ENCODE results near the gene SETD6. TPM values are rescaled to one million over a fixed set of nuclear protein-coding genes. Genes with fewer than 3 reads are reported as not detected.

Gene SETD6
- total and polyA plus RNA-seq, 9 of the 15 experiments (the other 6 are each of a cell fraction or from before 2014, with no cell fraction given), result 9.2 to 40.9 (median 19.8) TPM

DNA sequence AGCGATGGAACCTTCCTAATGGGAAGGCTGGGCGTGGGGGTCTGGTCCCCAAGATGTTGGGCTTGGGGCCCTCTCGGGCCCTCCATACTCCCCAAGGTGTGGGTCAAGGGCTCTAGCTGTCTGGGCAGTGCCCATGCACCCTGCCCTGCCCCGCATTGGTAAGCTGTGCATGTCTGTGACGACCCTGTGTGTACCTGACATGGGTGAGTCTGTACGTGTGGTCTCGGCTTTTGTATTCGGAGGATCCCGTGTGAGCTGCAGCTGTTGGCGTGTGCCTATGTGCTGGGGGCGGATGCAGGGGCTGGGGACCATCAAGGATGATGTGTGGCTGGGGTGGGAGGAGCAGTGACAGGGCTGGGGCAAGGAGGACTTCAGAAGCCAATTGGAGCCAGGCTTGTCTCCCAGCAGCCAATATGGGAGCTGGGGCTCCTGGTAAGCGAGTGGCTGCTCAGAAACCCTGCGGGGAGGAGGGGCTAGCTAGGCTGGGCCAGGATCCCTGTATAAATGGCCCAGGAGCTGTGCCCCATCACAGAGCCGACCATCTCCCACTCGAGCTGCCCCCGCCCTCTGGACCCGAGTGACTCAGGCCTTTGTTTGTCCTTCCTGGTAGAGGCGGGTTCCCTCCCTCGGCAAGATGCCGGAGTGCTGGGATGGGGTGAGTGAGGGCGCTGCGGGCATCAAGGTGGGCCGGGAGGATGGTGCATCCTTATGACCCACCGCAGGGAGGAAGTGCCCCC is 15.5 kb upstream of the SETD6 start, which contains the start of gene NDRG4:
Gene NDRG4 (plus strand): TSS at position 529 of the 737 bp plus-strand sequence. CDS start 106 bp downstream, at position 635.
- DNase-seq (ENCODE audit: extremely low read depth in 1 of 4, low spot score in 3 of 4) (peak; percentile 40 to 76 (median 58)), FAIRE-seq (peak; percentile 89), ATAC-seq (peak; percentile 84)
- peaks cover 3 to 55% of the 10 kb centered on the region in 2 experiments; a peak in 3 of 5 replicates for H3K4me1 ChIP-seq (replicated peaks in 1 of 2; ENCODE audit: control insufficient read depth in 2 of 2, insufficient read depth in 2 of 2, low read length in 2 of 2)
- in situ Hi-C loops (cut with MboI) (loop anchor here (5.0 kb wide), 1 partner anchor 253 kb away; no protein-coding TSS in a partner anchor), intact Hi-C loops (cut with micrococcal nuclease) (loop anchor here (5.0 kb wide), 2 partner anchors 163 to 258 kb away; no protein-coding TSS in a partner anchor)
- no peaks in the 10 kb centered on the region for H3K36me3 ChIP-seq (ENCODE audit: control insufficient read depth, insufficient read depth, low read length)
- H3K9ac ChIP-seq (ENCODE audit: insufficient read depth in 1 of 2, low read depth in 2 of 2, low read length in 2 of 2), result peak within 1 kb of the TSS in 1 of 2 experiments; percentile 23; a peak in 1 of 4 replicates
- H3K9me1 ChIP-seq (ENCODE audit: control insufficient read depth, insufficient read depth, low read length), result no peaks in the 10 kb centered on the region
- POLR2A ChIA-PET, result interaction anchor here (0.6 kb wide), 2 partner anchors 120 to 126 kb away, joined by 3 to 4 read pairs; no protein-coding TSS in a partner anchor
- no peaks in the 10 kb centered on the region for H3K79me2 ChIP-seq (ENCODE audit: control insufficient read depth, insufficient read depth, low read length)
- H3K27me3 ChIP-seq (ENCODE audit: control insufficient read depth in 2 of 2, insufficient read depth in 2 of 2, low read length in 2 of 2), result no peaks in the 10 kb centered on the region
- H3K4me2 ChIP-seq (ENCODE audit: insufficient read depth, low read length), result peak within 1 kb of the TSS; percentile 56; the same call in 1 of the 2 replicates
- peaks cover 20% of the 10 kb centered on the region; the same call in 1 of the 2 replicates for H4K20me1 ChIP-seq (replicated peaks; ENCODE audit: control insufficient read depth, insufficient read depth, low read length)
- H2AFZ ChIP-seq (ENCODE audit: low read depth, low read length), result peak within 1 kb of the TSS; percentile 60; the same call in 1 of the 2 replicates
- no peak within 1 kb of the TSS for H3K4me3 ChIP-seq
- CTCF ChIA-PET (ENCODE audit: low intra/inter-chr PET ratio), result no interaction called here
- no TSS peak for BruUV-seq (replicated peaks)
- no peaks in the 10 kb centered on the region for H3K9me3 ChIP-seq (replicated peaks; ENCODE audit: control insufficient read depth, insufficient read depth, low read depth, low read length)
- H3K27ac ChIP-seq (ENCODE audit: extremely low read depth, low read depth, low read length), result no peak within 1 kb of the TSS
- WGBS (ENCODE audit: insufficient coverage, low coverage, missing lambda C conversion rate), result 21% methylated on average over 17 of the region's 24 CpGs
- TF ChIP-seq, protein P1, sequence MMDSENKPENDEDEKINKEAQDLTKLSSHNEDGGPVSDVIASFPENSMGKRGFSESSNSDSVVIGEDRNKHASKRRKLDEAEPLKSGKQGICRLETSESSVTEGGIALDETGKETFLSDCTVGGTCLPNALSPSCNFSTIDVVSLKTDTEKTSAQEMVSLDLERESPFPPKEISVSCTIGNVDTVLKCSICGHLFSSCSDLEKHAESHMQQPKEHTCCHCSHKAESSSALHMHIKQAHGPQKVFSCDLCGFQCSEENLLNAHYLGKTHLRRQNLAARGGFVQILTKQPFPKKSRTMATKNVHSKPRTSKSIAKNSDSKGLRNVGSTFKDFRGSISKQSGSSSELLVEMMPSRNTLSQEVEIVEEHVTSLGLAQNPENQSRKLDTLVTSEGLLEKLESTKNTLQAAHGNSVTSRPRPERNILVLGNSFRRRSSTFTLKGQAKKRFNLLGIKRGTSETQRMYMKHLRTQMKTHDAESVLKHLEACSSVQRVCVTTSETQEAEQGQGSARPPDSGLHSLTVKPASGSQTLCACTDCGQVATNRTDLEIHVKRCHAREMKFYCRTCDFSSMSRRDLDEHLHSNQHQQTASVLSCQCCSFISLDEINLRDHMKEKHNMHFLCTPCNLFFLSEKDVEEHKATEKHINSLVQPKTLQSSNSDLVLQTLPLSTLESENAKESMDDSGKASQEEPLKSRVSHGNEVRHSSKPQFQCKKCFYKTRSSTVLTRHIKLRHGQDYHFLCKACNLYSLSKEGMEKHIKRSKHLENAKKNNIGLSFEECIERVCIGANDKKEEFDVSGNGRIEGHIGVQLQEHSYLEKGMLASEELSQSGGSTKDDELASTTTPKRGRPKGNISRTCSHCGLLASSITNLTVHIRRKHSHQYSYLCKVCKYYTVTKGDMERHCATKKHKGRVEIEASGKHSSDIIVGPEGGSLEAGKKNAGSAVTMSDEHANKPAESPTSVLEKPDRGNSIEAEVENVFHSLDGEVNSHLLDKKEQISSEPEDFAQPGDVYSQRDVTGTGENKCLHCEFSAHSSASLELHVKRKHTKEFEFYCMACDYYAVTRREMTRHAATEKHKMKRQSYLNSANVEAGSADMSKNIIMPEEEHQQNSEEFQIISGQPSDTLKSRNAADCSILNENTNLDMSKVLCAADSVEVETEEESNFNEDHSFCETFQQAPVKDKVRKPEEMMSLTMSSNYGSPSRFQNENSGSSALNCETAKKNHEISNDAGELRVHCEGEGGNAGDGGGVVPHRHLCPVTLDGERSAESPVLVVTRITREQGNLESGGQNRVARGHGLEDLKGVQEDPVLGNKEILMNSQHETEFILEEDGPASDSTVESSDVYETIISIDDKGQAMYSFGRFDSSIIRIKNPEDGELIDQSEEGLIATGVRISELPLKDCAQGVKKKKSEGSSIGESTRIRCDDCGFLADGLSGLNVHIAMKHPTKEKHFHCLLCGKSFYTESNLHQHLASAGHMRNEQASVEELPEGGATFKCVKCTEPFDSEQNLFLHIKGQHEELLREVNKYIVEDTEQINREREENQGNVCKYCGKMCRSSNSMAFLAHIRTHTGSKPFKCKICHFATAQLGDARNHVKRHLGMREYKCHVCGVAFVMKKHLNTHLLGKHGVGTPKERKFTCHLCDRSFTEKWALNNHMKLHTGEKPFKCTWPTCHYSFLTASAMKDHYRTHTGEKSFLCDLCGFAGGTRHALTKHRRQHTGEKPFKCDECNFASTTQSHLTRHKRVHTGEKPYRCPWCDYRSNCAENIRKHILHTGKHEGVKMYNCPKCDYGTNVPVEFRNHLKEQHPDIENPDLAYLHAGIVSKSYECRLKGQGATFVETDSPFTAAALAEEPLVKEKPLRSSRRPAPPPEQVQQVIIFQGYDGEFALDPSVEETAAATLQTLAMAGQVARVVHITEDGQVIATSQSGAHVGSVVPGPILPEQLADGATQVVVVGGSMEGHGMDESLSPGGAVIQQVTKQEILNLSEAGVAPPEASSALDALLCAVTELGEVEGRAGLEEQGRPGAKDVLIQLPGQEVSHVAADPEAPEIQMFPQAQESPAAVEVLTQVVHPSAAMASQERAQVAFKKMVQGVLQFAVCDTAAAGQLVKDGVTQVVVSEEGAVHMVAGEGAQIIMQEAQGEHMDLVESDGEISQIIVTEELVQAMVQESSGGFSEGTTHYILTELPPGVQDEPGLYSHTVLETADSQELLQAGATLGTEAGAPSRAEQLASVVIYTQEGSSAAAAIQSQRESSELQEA (IDR thresholded peaks at IDR 0.05; ENCODE audit: low read depth), result no peak
- no peak for TF ChIP-seq LCOR (CRISPR knock-in tag; IDR thresholded peaks at IDR 0.05)
- TF ChIP-seq, protein P2, sequence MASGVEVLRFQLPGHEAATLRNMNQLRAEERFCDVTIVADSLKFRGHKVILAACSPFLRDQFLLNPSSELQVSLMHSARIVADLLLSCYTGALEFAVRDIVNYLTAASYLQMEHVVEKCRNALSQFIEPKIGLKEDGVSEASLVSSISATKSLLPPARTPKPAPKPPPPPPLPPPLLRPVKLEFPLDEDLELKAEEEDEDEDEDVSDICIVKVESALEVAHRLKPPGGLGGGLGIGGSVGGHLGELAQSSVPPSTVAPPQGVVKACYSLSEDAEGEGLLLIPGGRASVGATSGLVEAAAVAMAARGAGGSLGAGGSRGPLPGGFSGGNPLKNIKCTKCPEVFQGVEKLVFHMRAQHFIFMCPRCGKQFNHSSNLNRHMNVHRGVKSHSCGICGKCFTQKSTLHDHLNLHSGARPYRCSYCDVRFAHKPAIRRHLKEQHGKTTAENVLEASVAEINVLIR (CRISPR knock-in tag; IDR thresholded peaks at IDR 0.05), result no peak
- TF ChIP-seq ZNF76 (CRISPR knock-in tag; IDR thresholded peaks at IDR 0.05; ENCODE audit: borderline replicate concordance), result no peak
- TF ChIP-seq, protein P3, sequence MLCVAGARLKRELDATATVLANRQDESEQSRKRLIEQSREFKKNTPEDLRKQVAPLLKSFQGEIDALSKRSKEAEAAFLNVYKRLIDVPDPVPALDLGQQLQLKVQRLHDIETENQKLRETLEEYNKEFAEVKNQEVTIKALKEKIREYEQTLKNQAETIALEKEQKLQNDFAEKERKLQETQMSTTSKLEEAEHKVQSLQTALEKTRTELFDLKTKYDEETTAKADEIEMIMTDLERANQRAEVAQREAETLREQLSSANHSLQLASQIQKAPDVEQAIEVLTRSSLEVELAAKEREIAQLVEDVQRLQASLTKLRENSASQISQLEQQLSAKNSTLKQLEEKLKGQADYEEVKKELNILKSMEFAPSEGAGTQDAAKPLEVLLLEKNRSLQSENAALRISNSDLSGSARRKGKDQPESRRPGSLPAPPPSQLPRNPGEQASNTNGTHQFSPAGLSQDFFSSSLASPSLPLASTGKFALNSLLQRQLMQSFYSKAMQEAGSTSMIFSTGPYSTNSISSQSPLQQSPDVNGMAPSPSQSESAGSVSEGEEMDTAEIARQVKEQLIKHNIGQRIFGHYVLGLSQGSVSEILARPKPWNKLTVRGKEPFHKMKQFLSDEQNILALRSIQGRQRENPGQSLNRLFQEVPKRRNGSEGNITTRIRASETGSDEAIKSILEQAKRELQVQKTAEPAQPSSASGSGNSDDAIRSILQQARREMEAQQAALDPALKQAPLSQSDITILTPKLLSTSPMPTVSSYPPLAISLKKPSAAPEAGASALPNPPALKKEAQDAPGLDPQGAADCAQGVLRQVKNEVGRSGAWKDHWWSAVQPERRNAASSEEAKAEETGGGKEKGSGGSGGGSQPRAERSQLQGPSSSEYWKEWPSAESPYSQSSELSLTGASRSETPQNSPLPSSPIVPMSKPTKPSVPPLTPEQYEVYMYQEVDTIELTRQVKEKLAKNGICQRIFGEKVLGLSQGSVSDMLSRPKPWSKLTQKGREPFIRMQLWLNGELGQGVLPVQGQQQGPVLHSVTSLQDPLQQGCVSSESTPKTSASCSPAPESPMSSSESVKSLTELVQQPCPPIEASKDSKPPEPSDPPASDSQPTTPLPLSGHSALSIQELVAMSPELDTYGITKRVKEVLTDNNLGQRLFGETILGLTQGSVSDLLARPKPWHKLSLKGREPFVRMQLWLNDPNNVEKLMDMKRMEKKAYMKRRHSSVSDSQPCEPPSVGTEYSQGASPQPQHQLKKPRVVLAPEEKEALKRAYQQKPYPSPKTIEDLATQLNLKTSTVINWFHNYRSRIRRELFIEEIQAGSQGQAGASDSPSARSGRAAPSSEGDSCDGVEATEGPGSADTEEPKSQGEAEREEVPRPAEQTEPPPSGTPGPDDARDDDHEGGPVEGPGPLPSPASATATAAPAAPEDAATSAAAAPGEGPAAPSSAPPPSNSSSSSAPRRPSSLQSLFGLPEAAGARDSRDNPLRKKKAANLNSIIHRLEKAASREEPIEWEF (CRISPR knock-in tag; IDR thresholded peaks at IDR 0.05), result no peak
